ENCODE data around the gene ZDHHC14. TPM values are rescaled to one million over a fixed set of nuclear protein-coding genes. Genes with fewer than 3 reads are reported as not detected.
"Not testable (repeated sequence)": the region's sequence is repeated elsewhere in the genome, so short reads cannot be mapped to it uniquely, and the experiment has no call there.

Gene ZDHHC14
- total RNA-seq, 2 experiments from 2014 or later: 5.2 TPM

DNA sequence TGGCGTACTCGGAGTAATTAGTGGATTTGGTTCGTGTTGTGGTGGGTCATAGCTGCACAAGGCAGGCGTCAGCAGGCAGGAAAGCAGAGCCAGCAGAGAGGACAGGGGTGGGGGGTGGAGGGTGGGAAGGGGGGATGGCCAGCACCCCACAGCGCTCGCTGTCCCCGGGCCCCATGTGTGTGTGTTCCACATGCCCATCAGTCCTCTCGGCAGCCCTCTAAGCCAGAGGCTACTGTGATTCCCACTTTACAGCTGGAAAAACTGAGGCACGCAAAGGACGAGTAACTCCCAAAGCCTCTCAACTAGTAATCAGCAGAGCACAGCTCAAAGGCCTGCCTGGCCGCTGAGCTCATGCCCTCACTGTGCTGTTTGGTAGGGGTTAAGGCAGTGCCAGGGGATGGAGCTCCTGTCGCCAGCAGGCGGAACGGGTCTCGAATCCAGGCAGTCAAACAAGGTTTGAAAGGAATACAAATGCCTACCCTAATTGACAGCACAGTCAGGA, 175.2 kb downstream of the ZDHHC14 start:
- POLR2A ChIA-PET: no interaction called here

DNA sequence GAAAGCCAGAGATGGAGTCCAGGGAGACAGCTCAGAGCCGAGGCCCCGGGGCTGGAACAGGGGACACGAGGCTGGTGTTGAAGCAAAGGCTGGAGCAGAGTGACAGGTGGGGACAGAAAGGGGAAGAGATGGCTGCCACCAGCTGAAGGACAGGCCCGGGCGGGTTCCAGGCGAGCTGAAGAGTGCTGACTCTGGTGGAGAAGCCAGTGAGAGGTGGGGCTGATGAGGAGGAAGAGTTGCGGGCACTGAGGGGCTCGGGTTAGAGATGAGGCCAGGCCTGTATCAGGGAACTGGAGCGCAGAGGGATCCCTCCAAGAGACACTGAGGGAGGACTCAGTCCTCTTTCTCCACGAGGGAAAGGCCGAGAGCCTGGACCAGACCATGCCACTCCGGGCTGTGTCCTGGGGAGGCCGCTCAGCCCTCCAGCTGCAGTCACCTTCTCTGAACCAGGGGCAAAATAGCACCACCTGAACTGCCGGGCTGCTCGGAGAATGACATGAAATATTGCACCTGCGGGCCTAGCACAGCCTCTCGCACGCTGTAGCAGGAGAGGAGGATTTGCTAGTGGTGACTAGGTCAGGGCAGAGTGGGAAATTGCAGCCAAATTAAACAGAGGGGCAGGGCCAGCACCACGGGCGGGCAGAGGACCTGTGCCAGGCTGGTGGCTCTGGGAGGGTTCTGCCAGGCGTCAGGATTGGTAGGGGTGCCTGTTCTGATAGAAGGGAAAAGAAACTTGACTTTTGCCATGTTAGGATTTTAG, 175.9 kb downstream of the ZDHHC14 start:
- peak; percentile 11 for ATAC-seq (ENCODE audit: low read depth)
- POLR2A ChIA-PET: interaction anchor here (1.1 kb wide), 1 partner anchor 30 kb away, joined by 3 read pairs; no protein-coding TSS in a partner anchor
- DNase-seq: no peak

More for the DNA sequence above, 175.2 kb downstream of the ZDHHC14 start:
- H3K4me1 Mint-ChIP-seq: peaks cover 42% of the 10 kb centered on the region
- H3K4me3 Mint-ChIP-seq: no peak overlapping the region
- ATAC-seq (ENCODE audit: low read depth) (no peak), DNase-seq (no peak)
- H3K36me3 Mint-ChIP-seq: peaks cover 19% of the 10 kb centered on the region
- H3K27ac Mint-ChIP-seq: peak overlapping the region; percentile 72
- H3K9me3 Mint-ChIP-seq: no peaks in the 10 kb centered on the region
- peaks cover 3% of the 10 kb centered on the region for H3K27me3 Mint-ChIP-seq

DNA sequence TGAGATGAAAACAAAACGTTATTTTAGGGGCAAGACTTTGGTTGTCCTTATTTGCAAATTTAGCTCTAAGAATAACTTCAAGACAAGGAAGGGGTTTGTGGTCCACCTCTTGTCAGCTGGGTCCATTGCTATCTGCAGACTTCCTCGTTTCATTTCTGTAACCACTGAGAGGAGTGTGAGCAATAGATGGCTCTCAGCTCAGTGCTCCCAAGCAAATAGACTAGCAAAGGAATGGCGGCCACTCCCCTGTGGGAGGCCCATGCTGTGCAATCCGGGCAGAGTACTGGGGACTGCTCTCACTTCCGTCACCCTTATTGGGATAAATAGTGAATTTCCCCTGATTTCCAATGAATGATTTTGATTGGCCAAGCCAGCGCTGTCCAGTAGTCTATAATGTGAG, 176.6 kb downstream of the ZDHHC14 start:
- H3K4me1 Mint-ChIP-seq: peaks cover 47% of the 10 kb centered on the region
- H3K4me3 Mint-ChIP-seq: peak overlapping the region; percentile 45
- DNase-seq (no peak), ATAC-seq (ENCODE audit: low read depth) (peak; percentile 69)
- peaks cover 3% of the 10 kb centered on the region for H3K27me3 Mint-ChIP-seq
- POLR2A ChIA-PET: interaction anchor here (0.5 to 1.1 kb wide), 3 partner anchors 31 to 335 kb away, joined by 3 read pairs; no protein-coding TSS in a partner anchor
- H3K27ac Mint-ChIP-seq: peak overlapping the region; percentile 72
- H3K9me3 Mint-ChIP-seq: no peaks in the 10 kb centered on the region
- peaks cover 14% of the 10 kb centered on the region for H3K36me3 Mint-ChIP-seq

More for the DNA sequence above, 175.9 kb downstream of the ZDHHC14 start:
- H3K27me3 Mint-ChIP-seq: peaks cover 3% of the 10 kb centered on the region
- peak overlapping the region; percentile 72 for H3K27ac Mint-ChIP-seq
- peaks cover 45% of the 10 kb centered on the region for H3K4me1 Mint-ChIP-seq
- H3K4me3 Mint-ChIP-seq: peak overlapping the region; percentile 45
- peaks cover 19% of the 10 kb centered on the region for H3K36me3 Mint-ChIP-seq
- no peaks in the 10 kb centered on the region for H3K9me3 Mint-ChIP-seq

DNA sequence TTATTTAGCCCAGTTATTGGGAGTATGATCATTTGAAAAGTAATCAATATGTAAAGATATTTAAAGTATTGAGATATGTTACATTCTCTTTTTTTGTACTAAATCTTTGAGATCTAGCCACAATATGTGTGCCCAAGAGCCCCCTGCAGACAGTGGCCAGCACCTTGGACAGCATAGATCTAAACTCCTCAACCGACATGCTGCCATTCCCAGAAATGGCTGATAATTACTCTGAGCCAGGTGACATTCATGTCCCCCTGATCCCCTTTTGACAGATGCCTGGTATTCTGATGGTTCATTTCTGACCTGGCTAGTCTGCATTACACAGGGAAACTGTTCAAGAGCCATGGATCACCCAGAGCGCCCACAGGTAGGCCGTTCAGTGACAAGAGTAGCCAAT, 177.1 kb downstream of the ZDHHC14 start:
- Mint-ChIP-seq H3K36me3 (peaks cover 12% of the 10 kb centered on the region), H3K27me3 (peaks cover 3% of the 10 kb centered on the region), H3K27ac (no peak overlapping the region), H3K9me3 (no peaks in the 10 kb centered on the region), H3K4me3 (no peak overlapping the region), H3K4me1 (peaks cover 47% of the 10 kb centered on the region)
- DNase-seq (no peak), ATAC-seq (ENCODE audit: low read depth) (no peak)
- POLR2A ChIA-PET: interaction anchor here (0.5 to 1.1 kb wide), 4 partner anchors 31 to 1159 kb away, joined by 3 read pairs; no protein-coding TSS in a partner anchor

DNA sequence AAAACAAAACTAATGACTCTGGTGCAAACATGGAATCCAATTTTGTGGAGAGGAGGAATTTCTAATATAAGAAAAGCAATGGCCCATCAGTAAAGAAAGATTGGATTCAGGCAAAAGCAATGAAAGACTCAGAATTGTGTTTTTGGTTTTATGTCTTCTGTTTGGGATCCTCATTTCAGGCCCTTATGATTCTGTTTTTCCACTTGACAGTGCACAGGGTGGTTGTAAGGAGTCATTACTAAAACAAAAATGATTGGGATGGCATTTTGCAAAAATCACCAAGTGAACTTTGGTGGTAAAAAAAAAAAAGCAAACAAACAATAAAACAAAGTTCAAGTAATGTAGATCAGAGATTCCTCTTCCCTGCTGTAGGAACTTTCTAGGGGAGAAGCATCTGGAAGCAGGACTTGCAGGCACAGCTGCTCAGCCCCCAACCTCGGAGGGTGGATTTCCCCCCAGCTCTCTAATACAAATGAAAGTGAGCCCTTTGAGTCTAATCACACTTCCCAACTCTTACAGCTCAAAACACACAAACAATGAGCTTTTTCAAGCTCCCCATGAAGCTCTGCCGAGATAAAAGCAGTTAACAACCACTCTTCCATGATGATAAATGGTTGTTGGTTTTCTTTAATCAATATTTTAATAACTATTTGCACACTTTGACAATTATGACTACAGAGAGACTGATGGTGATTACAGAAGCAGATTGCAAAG, 177.7 kb downstream of the ZDHHC14 start:
- Mint-ChIP-seq H3K27me3 (peaks cover 3% of the 10 kb centered on the region), H3K27ac (no peak overlapping the region), H3K4me1 (peaks cover 52% of the 10 kb centered on the region), H3K36me3 (peaks cover 12% of the 10 kb centered on the region), H3K4me3 (no peak overlapping the region), H3K9me3 (no peaks in the 10 kb centered on the region)
- DNase-seq: no peak
- ATAC-seq (ENCODE audit: low read depth): no peak
- POLR2A ChIA-PET: interaction anchor here (0.6 to 1.3 kb wide), 2 partner anchors 31 to 1159 kb away, joined by 3 read pairs; no protein-coding TSS in a partner anchor

DNA sequence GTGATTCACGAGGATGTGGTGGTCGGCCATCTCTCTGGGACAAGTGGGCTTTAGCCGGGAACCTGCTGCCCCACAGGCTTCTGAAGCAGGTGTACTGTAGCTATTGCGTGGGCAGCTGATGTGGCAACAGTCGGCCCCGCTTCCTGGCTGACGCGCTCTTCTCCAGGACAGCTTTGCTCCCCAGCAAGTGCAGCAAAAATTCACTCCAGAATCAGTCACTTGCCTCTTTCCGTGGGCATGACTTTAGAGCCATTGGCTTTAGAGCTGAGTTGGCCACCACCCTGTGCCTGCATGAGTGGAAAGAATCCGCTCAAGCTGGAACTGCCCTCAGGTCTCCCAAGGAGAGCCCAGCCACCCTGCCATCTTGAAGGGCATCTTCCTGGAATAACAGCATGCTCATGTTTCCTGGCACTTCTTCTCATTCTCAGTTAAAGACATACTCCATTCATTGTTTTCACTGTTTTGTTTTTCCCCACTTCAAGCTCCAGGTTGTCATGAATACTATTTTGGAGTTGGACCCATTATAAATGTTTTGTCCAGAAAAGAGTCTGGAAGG, 178.3 kb downstream of the ZDHHC14 start:
- Mint-ChIP-seq H3K27ac (no peak overlapping the region), H3K4me1 (peaks cover 57% of the 10 kb centered on the region)
- POLR2A ChIA-PET: interaction anchor here (1.3 kb wide), 1 partner anchor 32 kb away, joined by 3 read pairs; no protein-coding TSS in a partner anchor

DNA sequence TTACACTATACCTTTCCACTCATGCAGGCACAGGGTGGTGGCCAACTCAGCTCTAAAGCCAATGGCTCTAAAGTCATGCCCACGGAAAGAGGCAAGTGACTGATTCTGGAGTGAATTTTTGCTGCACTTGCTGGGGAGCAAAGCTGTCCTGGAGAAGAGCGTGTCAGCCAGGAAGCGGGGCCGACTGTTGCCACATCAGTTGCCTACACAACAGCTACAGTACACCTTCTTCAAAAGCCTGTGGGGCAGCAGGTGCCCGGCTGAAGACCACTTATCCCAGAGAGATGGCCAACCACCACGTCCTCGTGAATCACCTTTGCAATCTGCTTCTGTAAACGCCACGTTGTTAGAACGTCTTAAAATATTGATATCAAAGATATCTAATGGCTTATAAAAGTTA, 179.1 kb downstream of the ZDHHC14 start:
- peaks cover 12% of the 10 kb centered on the region for H3K36me3 Mint-ChIP-seq
- not testable (repeated sequence) for H3K27me3 Mint-ChIP-seq; DNase-seq; ATAC-seq (ENCODE audit: low read depth); H3K9me3 Mint-ChIP-seq; H3K4me3 Mint-ChIP-seq; H3K27ac Mint-ChIP-seq
- H3K4me1 Mint-ChIP-seq: peaks cover 57% of the 10 kb centered on the region
- POLR2A ChIA-PET: interaction anchor here (1.3 kb wide), 1 partner anchor 33 kb away, joined by 3 read pairs; no protein-coding TSS in a partner anchor

More for the DNA sequence above, 178.3 kb downstream of the ZDHHC14 start:
- Mint-ChIP-seq H3K9me3 (no peaks in the 10 kb centered on the region), H3K36me3 (peaks cover 12% of the 10 kb centered on the region), H3K4me3 (no peak overlapping the region), H3K27me3 (peaks cover 3% of the 10 kb centered on the region)
- ATAC-seq (ENCODE audit: low read depth): no peak
- DNase-seq: no peak

DNA sequence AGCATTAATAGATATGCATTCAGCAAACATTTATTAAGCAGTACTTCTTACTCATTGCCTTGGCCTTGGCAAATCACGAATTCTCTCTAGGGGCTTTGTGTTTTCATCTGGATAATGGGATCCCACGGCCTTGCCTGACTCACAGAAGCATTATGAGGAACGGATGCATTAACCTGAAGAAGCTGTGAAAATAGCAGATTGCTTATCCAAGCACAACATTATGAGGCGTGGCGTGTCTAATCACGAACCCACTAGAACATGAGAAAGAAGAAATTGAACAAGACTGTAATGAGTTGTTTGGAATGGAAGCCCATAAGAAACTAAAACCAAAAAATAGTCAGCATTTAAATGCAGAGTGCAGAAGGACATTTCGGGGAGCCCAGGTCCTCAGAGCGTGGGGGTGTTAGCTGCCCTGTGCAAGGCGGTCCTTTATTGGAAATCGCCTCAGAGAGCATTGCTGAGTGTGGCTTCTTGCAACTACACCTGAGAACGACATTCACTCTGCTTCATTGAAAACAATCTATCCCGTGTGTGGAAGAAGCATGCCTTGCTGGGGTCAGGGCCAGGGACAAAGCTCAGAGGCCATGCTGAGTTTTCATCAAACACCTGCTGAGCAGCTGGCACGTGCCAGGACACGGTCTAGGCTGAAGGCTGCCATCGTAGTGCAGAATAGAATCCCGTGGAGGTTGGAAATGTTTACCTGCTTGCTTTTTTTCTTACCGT, 179.9 kb downstream of the ZDHHC14 start:
- POLR2A ChIA-PET: interaction anchor here (1.4 kb wide), 1 partner anchor 33 kb away, joined by 7 read pairs; no protein-coding TSS in a partner anchor
- Mint-ChIP-seq H3K4me3 (no peak overlapping the region), H3K27ac (no peak overlapping the region), H3K9me3 (no peaks in the 10 kb centered on the region), H3K27me3 (no peaks in the 10 kb centered on the region), H3K4me1 (peaks cover 56% of the 10 kb centered on the region), H3K36me3 (peaks cover 10% of the 10 kb centered on the region)
- ATAC-seq (ENCODE audit: low read depth) (no peak), DNase-seq (no peak)

DNA sequence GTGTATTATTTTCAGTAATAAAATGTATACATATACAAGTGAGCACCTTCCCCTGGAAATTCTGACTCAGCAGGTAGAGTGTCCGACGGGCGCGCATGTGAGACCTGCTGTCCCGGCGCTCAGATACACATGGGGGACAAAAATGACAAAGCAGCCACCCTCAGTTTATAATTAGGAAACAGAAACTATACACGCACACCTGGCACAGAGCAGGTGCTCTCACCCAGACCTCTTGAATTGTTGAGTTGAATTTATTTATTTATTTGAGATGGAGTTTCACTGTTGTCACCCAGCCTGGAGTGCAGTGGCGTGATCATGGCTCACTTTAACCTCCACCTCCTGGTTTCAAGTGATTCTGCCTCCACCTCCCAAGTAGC, 180.4 kb downstream of the ZDHHC14 start:
- no peak for DNase-seq
- peaks cover 54% of the 10 kb centered on the region for H3K4me1 Mint-ChIP-seq
- no peaks in the 10 kb centered on the region for H3K27me3 Mint-ChIP-seq
- H3K36me3 Mint-ChIP-seq: peaks cover 10% of the 10 kb centered on the region
- H3K9me3 Mint-ChIP-seq: no peaks in the 10 kb centered on the region
- POLR2A ChIA-PET: interaction anchor here (0.9 to 1.4 kb wide), 2 partner anchors 27 to 34 kb away, joined by 3 to 7 read pairs; no protein-coding TSS in a partner anchor
- H3K4me3 Mint-ChIP-seq: no peak overlapping the region
- no peak for ATAC-seq (ENCODE audit: low read depth)
- H3K27ac Mint-ChIP-seq: peak overlapping the region; percentile 88

DNA sequence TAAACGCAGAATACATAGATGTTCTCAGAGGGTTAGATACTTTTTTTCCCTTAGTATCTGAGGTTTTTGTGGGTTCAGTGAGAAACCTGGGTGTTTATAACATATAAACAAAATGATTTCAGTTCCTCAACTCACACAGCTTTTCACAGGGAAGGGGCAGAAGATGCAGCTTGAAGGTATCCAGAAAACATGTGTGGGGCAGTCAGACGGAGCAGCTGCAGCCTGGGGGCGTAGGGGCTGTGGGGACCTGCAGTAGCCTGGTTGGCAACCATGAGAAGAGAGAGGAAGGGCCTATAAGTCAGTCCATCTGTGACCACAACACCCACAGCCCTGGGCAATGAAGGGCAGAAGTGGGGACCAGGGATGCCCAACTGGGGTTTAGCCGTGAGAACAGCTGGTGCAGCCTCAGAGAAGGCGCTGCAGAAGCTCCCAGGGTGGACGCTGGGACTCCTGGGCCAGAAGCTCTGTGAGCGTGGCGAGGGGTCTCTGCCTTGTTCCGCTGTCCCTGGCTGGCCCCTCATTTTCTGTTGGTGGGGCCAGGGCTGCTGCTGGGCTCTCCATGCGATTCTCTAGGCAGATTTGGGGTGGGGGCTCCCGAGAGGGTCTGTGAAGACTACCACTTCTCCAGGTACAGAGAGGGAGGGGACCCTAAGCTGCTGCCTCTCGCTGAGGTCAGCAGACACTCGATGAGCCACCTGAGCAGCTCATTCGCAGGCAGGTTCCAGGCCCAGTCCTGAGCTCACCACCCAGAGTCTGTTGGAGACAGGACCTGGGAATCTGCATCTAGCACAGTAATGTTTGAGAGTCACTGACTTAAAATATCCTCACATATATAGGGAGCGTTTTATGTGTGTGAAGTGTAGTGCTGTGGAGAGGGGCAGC, 181.2 kb downstream of the ZDHHC14 start:
- no peak for ATAC-seq (ENCODE audit: low read depth)
- peak overlapping the region; percentile 74 for H3K4me3 Mint-ChIP-seq
- no peaks in the 10 kb centered on the region for H3K27me3 Mint-ChIP-seq
- peak overlapping the region; percentile 88 for H3K27ac Mint-ChIP-seq
- peaks cover 46% of the 10 kb centered on the region for H3K4me1 Mint-ChIP-seq
- peaks cover 10% of the 10 kb centered on the region for H3K36me3 Mint-ChIP-seq
- POLR2A ChIA-PET: interaction anchor here (0.9 to 1.4 kb wide), 3 partner anchors 11 to 35 kb away, joined by 3 to 7 read pairs (median 3); no protein-coding TSS in a partner anchor
- DNase-seq: no peak
- no peaks in the 10 kb centered on the region for H3K9me3 Mint-ChIP-seq

DNA sequence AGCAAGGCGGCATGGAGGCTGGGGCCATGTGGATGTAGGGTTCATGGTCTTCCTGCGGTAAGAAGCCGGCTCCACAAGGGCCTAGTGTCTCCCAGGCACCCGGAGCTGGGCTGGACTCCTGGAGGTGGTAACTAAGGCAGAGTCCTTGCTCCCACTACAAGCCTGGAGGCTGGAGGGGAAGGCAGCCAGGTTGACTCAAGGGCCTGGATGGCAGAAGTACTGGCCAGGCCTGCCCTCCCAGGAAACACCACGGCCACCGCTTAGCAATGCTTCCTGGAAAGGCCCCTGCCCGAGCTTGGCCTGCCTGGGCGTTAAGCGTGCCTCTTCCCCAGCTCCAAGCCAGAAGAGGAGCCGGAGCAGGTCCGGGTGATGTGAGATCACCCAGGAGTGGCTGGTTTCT, 182.0 kb downstream of the ZDHHC14 start:
- Mint-ChIP-seq H3K27ac (no peak overlapping the region), H3K4me3 (no peak overlapping the region), H3K4me1 (peaks cover 39% of the 10 kb centered on the region), H3K36me3 (peaks cover 11% of the 10 kb centered on the region), H3K27me3 (no peaks in the 10 kb centered on the region), H3K9me3 (no peaks in the 10 kb centered on the region)
- DNase-seq: no peak
- POLR2A ChIA-PET: interaction anchor here (1.4 kb wide), 1 partner anchor 12 kb away, joined by 3 read pairs; no protein-coding TSS in a partner anchor
- ATAC-seq (ENCODE audit: low read depth): no peak
